ENCODE results near the gene TIGIT.

TIGIT gene

GRCh38 chr3:114293838-114294535, at the start of gene TIGIT:
TSS of gene TIGIT (plus strand) at chr3:114294028. CDS start at chr3:114294062, 34 bp downstream.
- no peak for TF ChIP-seq CTCF (IDR thresholded peaks at IDR 0.05; ENCODE audit: control insufficient read depth, insufficient read depth, low read depth, low read length, missing control alignments)
- no peak for DNase-seq (ENCODE audit: low read depth)
- no peak within 1 kb of the TSS for H3K4me3 ChIP-seq (ENCODE audit: control insufficient read depth, low read depth, low read length)

- DNase-seq (ENCODE audit: low read depth), result no peak
- H3K4me3 ChIP-seq (ENCODE audit: control insufficient read depth, low read depth, low read length), result no peak overlapping the region
- TF ChIP-seq CTCF (IDR thresholded peaks at IDR 0.05; ENCODE audit: control insufficient read depth, insufficient read depth, low read depth, low read length, missing control alignments), result no peak
Measured at GRCh38 chr3:114252954-114253353, 40.9 kb upstream of the TIGIT start.

GRCh38 chr3:114253505-114253904, 40.3 kb upstream of the TIGIT start:
- TF ChIP-seq CTCF (IDR thresholded peaks at IDR 0.05; ENCODE audit: control insufficient read depth, insufficient read depth, low read depth, low read length, missing control alignments), result no peak
- no peak overlapping the region for H3K4me3 ChIP-seq (ENCODE audit: control insufficient read depth, low read depth, low read length)
- no peak for DNase-seq (ENCODE audit: low read depth)

- TF ChIP-seq CTCF (IDR thresholded peaks at IDR 0.05; ENCODE audit: control insufficient read depth, insufficient read depth, low read depth, low read length, missing control alignments), result no peak
Measured at GRCh38 chr3:114259566-114259965, 34.3 kb upstream of the TIGIT start.

GRCh38 chr3:114260152-114260551, 33.7 kb upstream of the TIGIT start:
- TF ChIP-seq CTCF (IDR thresholded peaks at IDR 0.05; ENCODE audit: control insufficient read depth, insufficient read depth, low read depth, low read length, missing control alignments), result no peak
- H3K4me3 ChIP-seq (ENCODE audit: control insufficient read depth, low read depth, low read length), result no peak overlapping the region
- no peak for DNase-seq (ENCODE audit: low read depth)

More at GRCh38 chr3:114259566-114259965, 34.3 kb upstream of the TIGIT start:
- no peak overlapping the region for H3K4me3 ChIP-seq (ENCODE audit: control insufficient read depth, low read depth, low read length)
- no peak for DNase-seq (ENCODE audit: low read depth)

DNA sequence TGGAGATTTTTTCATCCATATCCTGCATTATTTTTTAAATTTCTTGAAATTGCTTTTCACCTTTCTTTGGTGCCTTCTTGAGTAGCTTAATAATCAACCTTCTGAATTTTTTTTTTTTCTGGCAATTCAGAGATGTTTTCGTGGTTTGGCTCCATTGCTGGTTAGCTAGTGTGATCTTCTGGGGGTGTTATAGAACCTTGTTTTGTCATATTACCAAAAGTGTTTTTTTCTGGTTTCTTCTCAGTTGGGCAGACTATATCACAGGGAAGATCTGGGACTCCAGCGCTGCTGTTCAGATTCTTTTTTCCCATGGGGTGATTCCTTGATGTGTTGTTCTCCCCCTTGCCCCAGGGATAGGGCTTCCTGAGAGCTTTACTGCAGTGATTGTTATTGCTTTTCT, 23.8 kb upstream of the TIGIT start:
- H3K4me3 ChIP-seq (ENCODE audit: control insufficient read depth, low read depth, low read length), result no peak overlapping the region
- DNase-seq (ENCODE audit: low read depth), result no peak
- no peak for TF ChIP-seq CTCF (IDR thresholded peaks at IDR 0.05; ENCODE audit: control insufficient read depth, insufficient read depth, low read depth, low read length, missing control alignments)

Measured in AG09309 (cell line).